Skin of body (tissue), 2 donors: ENCODE results near the gene MED26. TPM values are rescaled to one million over a fixed set of nuclear protein-coding genes. Genes with fewer than 3 reads are reported as not detected.

Experiments
- DNase-seq: peaks from one replicate; lab custom pipeline; 2025; lab: John Stamatoyannopoulos, UW
- total RNA-seq: library from RNA; depleted of rRNA; stranded (reverse); fragments of >200 nt; gene quantifications from one replicate; pipeline ENCODE4 v1.2.3, GENCODE V29; 2014

MED26 gene
- total RNA-seq, 1 donor from 2014 or later, result 5.7 TPM

DNA sequence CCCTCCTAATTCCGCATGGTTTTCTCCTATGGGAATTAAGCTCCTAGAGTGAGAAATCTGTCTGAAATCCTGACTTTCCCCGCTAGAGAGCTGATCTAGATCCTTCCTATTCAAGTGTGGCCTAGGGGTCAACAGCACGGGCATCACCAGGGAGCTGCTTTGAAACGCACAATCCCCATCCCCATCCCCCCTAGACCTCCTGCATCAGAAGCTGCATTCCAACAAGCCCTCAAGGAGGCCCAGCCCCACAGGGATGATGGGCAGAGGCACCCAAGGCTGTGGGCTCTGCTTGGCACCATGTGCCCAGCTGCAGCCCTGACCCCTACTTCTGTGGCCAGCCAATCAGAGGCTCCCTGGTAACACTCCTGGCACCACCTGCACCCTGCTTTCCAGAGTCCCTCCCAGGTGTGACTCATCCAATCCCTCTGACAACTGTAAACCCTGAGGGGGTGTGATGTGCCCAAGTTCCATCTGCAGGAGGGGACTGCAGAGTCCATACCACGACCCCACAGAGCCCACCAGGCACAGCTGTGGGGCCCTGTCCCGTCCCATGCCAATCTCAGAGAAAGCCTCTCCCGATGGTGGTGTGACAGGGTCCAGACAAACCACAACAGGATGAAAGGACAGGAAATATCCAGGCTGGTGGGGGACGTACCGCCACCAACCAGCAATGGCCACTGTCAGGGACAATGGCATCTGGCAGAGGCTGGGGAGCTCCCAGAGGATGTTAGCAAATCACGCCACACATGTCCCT, 36.0 kb downstream of the MED26 start:
- DNase-seq, result no peak

DNA sequence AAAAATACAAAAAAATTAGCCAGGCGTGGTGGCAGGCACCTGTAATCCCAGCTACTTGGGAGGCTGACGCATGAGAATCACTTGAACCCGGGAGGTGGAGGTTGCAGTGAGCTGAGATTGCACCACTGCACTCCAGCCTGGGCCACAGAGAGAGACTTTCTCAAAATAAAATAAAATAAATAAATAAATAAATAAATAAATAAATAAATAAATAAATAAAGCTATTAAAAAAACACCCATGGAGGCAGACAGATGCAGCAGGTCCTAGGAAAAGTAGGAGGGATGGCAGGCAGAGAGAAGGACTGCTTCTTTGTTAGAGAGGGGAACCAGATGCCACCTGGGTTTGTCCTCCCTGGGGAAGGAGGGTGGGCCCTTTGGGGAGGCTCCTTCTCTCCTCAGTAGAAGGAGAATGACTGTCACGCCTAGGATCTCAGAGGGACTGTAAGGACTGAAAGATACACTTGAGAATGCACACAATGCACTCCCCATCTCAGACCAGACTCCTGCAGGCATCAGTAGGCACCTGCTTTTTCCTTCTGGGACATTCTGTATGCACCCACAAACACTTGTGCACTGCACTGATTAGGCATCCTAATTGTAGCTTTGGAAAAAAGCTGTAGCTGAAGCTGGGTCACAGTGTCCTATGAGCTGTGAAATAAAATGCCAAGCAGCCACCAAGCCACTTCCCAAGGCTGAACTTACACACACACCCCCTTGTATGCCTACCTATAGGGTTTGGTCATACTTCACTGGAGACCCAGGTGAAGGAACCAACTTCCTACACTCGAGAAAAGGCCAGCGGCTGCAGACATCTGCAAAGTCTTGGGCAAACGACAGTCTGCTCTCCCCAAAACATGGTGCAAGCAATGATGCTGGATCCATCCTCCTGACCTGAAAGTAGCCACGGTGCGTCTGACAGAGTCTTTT, 36.9 kb downstream of the MED26 start:
- no peak for DNase-seq

DNA sequence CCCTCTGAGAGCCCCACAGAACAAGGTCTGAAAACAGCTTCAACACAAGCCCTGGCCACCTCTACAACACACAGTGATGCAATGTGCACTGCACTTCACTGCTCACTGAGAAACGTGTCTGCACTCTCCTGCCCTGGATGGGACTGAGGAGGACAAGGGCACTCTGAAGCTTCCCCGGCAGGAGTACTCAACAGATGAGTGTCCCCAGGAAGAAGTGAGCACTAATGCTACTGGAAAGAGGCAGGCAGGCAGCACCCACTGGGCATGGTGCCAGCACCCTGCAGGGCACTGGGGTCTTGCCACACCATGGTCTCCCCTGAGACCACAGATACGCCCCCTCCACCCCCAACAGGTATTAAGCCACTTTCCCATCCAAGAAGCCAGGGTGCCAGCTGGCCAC, 38.1 kb downstream of the MED26 start:
- no peak for DNase-seq

DNA sequence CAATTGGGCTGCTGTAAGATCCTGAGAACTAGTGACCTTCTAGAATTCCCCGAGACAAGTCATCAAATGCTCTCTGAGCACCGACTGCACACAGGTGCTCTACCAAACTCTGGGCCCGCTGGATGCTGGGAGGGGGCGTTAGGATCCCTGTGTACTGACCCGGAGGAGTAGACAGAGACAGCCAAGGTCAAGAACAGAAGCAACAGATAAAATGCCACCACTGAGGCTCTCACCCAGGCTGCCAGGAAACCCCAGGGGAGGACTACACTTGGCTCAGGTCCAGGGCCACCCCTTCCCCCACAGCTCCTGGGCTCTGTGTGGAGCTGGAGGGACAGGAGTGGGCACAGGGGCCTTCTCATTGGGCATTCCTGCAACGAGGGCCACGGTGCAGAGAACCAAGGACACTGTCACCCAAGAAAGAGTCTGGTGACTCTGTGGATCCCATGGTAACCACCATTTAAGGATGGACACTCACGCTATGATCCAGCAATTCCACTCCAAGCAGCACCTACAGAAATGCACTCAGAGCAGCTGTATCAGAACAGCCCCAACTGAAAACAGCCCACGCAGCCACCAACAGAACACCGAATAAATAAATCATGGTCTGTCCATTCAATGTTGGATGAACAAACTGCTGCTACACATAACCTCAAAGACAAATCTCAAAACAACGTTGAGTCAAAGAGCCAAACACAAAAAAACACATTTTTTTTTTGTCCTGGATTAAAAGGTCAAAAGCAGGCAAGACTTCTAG, 39.0 kb downstream of the MED26 start:
- no peak for DNase-seq

GRCh38 chr19:16587833-16588823, 39.9 kb downstream of the MED26 start:
- DNase-seq, result no peak

DNA sequence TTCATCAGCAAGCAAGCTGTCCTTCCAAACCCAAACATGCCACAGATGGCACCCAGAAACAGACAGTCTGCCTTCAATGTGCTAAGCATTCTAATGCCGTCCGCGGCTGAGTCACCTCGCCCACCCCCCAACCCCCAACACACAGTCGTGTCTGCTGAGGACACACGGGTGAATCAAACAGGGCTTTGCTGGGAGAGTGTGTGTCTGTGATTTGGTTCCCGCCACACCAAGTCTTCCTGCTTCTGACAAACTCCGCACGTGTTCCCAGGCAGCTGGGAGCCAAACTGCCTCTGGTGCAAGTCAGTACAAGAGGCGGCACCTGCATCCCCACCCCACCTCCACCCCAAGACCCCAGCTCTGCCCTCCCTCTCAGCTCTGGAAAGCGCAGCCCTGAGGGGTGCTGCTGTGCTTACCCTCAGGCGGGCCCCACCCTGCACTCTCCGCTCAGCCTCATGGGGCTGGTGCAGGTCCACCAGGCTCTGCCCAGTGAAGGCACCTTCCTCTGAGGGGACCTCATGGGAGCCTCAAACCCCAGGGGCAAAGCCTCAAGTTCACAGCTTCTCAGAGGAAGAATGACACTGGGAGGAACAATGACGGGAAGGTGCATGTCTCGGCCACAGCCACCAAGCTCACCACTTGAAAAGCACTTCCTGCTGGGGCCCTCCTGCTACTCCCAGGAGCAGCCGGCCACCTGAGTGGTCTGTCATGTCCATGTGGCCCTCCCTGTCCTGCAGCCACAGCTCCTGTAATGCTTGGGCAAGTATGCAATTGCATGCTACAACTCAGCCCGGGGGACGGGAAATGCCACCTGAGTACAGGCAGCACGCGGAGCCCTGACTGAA, 40.8 kb downstream of the MED26 start:
- peak; percentile 14 for DNase-seq

GRCh38 chr19:16586477-16586871, 41.5 kb downstream of the MED26 start:
- no peak for DNase-seq

GRCh38 chr19:16585808-16586476, 42.1 kb downstream of the MED26 start:
- no peak for DNase-seq

DNA sequence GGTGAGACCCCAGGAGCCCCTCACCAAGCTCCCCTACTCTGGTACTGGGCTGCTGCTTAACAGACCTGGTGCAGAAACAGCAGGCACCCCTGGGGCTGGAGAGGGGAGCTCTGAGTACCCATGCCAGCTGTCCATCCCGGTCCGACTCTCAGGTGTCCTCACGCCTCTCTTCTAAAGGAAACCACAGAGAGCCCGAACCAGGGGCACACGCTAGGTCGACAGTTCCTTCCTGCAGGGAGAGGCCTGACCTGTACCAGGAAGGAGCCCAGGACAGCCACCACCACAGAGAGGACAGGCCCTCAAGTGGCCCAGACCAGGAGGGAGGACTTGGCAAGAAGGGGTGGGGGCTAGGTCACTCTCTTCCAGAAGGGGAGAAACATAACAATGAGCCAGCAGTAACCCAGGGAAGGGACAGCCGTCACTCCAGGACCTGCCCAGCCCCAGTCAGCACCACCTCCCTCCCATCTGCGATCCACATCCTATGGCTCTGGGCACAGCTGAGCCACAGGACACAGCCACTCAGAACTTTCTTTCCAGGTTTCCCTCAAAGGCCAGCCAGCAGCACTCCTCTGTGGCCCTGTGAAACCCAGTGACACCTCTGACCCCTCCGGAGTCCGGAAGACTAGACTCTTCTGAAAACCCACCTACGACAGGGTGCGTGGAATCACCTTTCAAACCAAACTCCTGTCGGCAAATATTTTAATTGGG, 42.8 kb downstream of the MED26 start:
- no peak for DNase-seq

- DNase-seq, result peak; percentile 58
Observed at GRCh38 chr19:16584248-16585093, 43.5 kb downstream of the MED26 start.

GRCh38 chr19:16582486-16583261, 45.3 kb downstream of the MED26 start:
- DNase-seq, result no peak

- no peak for DNase-seq
Observed at GRCh38 chr19:16581971-16582343, 46.0 kb downstream of the MED26 start.

GRCh38 chr19:16581145-16581970, 46.6 kb downstream of the MED26 start:
- no peak for DNase-seq

GRCh38 chr19:16579381-16579780, 48.6 kb downstream of the MED26 start:
- no peak for DNase-seq

DNA sequence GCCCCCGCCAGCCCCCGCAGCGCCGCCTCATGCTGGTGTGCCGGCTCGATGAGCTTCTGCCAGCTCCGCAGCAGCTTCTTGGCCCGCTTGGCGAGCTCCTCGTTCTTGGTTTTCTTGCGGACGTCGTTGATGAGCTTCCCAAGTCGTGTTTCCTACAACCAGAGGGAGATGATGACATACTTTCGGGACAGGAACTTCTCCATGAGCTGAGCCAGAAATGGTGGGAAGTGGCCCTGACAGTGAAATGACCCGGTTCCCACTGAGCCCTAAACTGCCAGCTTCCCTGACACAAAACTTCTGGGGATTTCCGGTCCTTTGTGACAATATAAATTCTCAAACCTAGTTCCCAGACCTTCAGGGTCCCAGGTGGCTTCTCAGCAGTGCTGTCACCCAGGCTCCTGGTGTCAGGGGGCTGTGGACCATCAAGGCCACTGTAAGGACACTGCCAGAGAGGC, 50.4 kb downstream of the MED26 start:
- no peak for DNase-seq
